ENCODE results near the gene NTHL1.

NTHL1 gene

DNA sequence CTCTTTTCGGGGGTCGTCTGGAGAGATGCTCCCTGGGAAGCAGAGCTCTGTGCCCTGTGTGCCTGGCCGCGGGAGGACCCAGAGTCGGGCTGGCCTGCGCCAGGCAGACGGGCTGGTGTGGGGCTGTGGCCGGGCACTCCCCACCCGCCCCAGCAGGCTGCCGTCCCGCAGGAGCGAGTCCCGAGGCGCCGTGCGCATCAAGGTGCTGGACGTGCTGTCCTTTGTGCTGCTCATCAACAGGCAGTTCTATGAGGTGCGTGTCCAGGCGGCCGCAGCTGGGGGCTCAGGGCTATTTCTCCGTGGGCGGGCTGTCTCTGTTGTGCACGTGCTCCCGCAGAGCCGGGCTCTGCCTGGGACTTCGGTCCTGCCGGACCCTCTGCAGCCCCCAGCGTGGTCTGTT is 15.2 kb upstream of the NTHL1 start:
- FAIRE-seq, result no peak

DNA sequence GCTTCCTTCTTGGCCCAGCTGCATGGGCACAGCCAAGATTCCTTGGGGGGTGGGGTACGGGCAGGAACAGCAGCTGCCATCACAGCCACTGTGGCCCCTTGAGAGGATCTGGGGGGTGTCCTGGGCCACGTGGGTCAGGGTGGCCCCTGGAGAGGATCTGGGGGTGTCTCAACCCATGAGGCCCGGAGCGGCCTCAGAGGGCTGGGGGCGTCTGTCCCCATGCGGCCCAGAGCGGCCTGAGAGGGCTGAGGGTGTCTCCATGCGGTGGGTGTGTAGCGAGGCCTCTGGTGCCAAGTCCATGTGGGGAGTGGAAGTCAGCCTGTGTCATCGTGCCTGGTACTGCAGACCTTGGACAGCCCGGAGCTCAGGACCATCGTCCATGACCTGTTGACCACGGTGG is 13.9 kb upstream of the NTHL1 start:
- FAIRE-seq, result no peak

GRCh38 chr16:2061023-2061422 is 13.4 kb upstream of the NTHL1 start:
- FAIRE-seq, result no peak

GRCh38 chr16:2060346-2060745 is 12.7 kb upstream of the NTHL1 start:
- no peak for FAIRE-seq

GRCh38 chr16:2058872-2059271 is 11.2 kb upstream of the NTHL1 start:
- no peak for FAIRE-seq

- no peak for FAIRE-seq
These were observed 10.8 kb upstream of the NTHL1 start for GRCh38 chr16:2058420-2058819.

DNA sequence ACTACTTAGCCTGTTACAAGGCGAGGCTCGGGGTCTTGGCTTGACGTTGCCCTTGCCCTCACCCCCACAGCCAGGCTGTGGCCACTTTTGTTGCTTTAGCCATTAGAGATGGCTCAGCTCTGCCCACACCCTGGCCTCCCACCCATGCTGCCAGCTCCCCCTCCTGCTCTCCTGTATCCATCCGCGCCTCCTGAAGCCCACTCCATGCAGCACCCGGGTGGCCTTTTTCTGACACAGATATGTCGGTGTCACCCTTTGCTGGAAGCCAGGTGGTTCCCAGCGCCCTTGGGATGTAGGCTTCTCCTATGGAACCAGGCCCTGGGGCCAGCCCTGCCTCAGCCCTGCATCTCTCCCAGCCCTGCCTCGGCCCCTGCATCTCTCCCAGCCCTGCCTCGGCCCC is 9.8 kb upstream of the NTHL1 start:
- FAIRE-seq, result no peak

DNA sequence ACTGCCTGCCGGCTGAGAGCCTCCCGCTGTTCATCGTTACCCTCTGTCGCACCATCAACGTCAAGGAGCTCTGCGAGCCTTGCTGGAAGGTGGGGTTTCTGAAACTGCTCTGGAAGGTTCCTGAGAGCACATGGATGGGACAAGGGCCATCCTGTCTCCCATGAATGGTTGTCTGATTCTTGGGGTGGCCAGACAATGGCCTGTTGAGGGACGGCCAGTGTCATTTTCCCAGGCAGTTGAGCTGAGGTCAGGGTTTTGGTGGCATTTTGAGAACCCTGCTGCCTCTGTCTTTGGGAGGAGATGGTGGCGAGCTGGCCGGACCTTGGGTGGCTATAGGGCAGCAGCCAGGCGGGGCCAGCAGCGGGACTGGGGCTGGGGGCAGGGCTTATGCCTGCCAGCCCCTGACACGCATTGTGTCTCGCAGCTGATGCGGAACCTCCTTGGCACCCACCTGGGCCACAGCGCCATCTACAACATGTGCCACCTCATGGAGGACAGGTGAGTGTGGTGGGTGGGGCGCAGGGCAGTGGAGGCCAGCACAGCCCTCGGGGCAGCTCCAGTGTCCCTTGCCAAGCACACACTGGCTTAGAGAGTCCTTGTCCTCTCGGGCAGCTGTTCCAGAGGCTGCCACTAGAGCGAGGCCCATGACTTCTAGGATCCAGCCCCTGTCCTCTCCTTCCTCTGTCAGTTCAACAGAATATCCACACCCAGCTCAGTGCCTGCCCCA is 9.2 kb upstream of the NTHL1 start:
- FAIRE-seq, result no peak

DNA sequence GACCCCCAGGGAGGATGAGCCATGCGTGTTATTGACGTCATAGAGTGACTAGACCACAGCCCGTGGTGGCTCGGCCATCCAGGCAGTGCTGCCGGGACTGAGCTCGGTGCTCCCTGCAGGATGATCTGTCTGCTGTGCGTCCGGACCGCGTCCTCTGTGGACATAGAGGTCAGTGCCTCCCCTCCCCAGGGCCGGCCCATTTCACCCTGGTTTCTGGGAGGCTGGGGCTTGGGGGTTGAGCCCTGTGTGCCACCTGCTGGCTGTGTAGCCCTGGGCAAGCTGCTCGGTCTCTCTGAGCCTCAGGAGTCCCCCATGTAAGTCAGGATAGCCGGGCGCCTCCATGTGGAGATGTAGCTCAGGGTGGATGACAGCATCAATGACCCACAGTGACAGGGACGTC is 8.4 kb upstream of the NTHL1 start:
- no peak for FAIRE-seq

GRCh38 chr16:2054543-2055245 is 7.1 kb upstream of the NTHL1 start:
- FAIRE-seq, result no peak

DNA sequence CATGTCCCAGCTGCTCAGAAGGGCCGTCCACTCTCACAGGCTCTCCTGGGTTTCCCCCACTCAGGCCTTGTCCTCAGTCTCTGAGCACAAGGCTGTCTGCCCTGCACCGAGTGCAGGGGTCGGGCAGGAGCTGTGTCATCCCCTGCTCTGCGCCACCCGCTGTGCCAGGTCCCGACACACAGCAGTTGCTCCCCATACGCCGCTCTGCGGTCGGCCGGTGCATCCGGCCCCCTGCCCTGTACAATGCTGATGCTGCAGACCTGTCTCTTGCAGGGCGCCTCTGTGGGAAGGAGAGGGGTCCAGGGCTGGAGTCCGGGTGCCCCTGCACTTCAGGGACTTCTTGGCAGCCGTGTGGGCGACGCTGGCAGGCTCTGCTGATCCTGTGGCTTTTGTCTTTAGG is 6.3 kb upstream of the NTHL1 start:
- FAIRE-seq, result no peak

DNA sequence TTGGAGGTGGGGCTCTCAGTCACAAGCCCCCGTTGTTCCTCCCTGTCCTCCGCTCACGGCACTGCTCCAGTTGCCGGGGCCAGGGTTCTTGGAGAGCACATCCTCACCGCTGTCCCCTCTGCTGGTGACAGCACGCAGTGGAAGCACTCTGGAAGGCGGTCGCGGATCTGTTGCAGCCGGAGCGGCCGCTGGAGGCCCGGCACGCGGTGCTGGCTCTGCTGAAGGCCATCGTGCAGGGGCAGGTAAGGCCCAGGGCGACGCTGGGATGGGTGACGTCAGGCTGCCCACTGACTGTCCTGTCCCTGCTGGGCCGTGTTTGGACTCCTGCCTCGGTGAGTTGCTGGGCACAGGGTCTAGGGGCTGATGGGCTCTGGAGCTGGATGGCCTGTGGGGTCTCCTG is 5.6 kb upstream of the NTHL1 start:
- no peak for FAIRE-seq

- FAIRE-seq, result no peak
These were observed 496 bp upstream of the NTHL1 start for GRCh38 chr16:2048116-2048543.

DNA sequence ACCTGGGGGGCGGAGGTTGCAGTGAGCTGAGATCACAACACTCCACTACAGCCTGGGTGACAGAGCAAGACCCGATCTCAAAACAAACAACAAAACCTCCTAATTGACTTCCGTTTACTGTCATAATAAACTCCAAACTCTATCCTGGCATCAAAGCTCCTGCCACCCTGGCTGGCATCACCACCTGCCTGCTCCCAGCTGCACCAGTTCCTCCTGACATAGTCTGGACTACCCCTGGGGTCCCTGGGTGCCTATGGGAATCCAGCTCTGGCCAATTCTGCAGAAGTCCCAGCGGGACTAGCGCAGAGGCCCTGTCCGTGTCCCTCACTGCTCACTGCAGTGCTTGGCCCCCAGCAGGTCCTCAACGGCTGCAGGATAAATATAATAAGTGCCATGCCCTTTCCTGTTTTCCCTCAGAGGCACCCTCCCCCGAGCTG is 723 bp downstream of the NTHL1 start:
- FAIRE-seq, result no peak

GRCh38 chr16:2045965-2046892 is 1.4 kb downstream of the NTHL1 start:
- no peak for FAIRE-seq

- FAIRE-seq, result no peak
These were observed 3.1 kb downstream of the NTHL1 start for GRCh38 chr16:2044541-2044940.

GRCh38 chr16:2043667-2044451 is 3.8 kb downstream of the NTHL1 start:
- FAIRE-seq, result no peak

GRCh38 chr16:2042986-2043666 is 4.5 kb downstream of the NTHL1 start:
- FAIRE-seq, result no peak

DNA sequence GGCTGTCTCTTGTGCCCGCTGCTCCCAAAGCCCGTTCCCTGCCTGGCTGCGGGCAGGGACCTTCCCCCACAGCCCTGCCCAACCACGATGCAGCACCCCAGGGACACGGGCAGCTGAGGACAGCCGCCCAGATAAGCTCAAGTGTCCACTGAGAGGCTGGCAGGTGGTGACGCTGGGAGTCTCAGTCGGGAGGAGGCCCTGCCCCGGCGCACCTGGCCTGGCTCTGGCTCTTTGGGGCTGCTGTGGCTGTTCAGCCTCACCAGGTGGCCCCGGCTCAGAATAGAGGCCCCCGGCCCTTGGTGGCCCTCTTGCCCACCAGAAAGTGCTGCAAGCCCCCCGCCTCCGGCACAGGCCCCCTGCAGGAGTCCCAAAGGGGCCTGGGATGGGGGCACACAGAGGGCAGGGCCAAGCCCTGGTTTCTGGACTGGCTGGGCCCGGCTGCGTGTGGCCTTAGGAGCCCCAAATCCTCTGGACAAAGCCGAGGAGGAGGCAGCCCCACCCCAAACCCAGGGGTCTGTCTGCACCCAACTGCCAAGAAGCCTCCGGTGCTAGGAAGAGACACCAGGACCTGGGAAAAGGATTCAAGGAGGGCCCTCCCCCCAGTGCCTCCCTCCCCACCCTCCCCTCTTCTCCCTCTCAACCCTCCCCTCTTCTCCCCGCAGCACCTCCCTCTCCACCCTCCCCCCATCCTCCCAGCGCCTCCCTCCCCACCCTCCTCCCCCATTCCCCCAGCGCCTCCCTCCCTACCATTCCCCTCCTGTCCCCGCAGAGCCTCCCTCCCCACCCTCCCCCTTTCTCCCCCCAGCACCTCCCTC is 5.3 kb downstream of the NTHL1 start:
- FAIRE-seq, result no peak

- FAIRE-seq, result no peak
These were observed 6.7 kb downstream of the NTHL1 start for GRCh38 chr16:2040787-2041522.
